LNCAP (cell line): ENCODE results near the gene CDK5RAP1.

ENCODE experiments used
- TF ChIP-seq, protein P1 (sequence below): fragments of 450-650 bp; IDR thresholded peaks from 2 replicates; pipeline ENCODE4 v1.5.1; 2017; ENCODE audit warnings: mild to moderate bottlenecking

Gene CDK5RAP1

GRCh38 chr20:33353013-33353402, 48.3 kb downstream of the CDK5RAP1 start:
- TF ChIP-seq, protein P1, sequence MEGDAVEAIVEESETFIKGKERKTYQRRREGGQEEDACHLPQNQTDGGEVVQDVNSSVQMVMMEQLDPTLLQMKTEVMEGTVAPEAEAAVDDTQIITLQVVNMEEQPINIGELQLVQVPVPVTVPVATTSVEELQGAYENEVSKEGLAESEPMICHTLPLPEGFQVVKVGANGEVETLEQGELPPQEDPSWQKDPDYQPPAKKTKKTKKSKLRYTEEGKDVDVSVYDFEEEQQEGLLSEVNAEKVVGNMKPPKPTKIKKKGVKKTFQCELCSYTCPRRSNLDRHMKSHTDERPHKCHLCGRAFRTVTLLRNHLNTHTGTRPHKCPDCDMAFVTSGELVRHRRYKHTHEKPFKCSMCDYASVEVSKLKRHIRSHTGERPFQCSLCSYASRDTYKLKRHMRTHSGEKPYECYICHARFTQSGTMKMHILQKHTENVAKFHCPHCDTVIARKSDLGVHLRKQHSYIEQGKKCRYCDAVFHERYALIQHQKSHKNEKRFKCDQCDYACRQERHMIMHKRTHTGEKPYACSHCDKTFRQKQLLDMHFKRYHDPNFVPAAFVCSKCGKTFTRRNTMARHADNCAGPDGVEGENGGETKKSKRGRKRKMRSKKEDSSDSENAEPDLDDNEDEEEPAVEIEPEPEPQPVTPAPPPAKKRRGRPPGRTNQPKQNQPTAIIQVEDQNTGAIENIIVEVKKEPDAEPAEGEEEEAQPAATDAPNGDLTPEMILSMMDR: no peak

- TF ChIP-seq, protein P1: no peak
Measured at GRCh38 chr20:33352258-33353012, 48.9 kb downstream of the CDK5RAP1 start.

DNA sequence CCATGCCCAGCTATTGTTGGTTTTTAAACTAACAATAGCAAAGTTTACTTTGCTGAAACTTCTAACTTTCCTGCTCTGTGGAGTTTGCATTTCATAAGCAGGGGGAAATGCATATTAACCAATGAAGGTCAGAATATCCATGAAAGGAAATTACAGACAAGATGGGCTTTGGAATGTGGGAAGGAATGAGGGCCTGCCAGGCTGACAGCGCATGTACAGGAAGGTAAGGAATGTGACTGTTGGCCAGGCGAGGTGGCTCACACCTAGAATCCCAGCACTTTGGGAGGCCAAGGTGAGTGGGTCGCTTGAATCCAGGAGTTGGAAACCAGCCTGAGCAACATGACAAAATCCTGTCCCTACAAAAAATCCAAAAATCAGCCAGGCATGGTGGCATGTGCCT, 49.6 kb downstream of the CDK5RAP1 start:
- TF ChIP-seq, protein P1: no peak

- TF ChIP-seq, protein P1: no peak
Measured at GRCh38 chr20:33349493-33349892, 51.8 kb downstream of the CDK5RAP1 start.

DNA sequence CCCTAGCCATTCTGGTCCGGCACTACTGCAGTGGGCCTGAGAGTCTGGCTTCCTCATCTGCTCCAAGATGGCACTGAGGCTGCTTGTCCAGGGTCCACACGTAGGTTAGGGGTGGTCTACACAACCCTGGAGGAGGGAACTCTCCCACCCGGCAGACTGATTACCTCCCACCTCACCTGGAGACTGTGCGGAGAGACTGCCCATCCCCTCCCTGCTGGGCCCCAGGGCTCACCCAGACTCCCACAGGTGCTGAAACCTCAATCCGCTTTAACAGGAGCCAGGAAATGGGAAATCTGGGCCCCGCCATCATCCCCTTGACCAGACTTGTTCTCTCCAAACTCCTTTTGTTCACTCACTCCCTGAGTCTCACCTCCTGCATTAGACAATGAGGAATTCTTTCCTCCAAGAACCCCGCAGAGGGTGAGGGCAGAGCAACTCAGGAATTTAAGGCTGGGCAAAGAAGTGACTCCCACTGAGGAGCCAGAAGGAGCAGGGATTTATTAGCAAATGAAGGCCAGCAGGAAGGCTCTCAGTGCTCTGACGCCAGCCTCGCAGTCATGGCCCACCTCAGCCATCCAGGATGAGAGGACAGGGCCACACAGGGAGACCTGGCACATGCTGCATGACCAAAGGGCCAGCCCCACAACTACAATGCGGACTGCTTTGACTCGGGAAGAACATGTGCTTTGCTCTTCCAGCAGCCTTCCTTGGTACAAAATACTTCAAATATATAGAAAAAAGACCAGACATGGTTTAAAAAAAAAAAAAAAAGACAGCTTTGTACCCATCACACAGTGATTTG, 53.0 kb downstream of the CDK5RAP1 start:
- TF ChIP-seq, protein P1: no peak

GRCh38 chr20:33345342-33345741, 56.0 kb downstream of the CDK5RAP1 start:
- TF ChIP-seq, protein P1: no peak

DNA sequence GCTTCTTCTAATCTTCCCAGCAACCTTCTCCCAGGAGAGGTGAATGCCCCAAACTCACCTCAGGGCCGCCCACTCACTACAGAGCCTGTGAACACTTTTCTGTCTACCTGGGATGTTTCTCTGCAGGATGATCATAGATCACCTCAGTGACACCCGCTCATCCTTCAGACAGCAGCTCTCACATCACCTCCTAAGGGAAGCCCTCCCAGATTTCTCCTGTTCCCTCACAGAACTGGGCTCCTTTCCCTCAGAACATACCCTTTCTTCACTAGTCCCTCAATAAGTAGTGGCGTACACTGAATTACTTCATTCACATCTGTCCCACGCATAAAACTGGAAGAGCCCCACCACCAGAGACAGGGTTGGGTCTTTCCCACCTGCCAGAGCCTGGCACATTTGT, 57.8 kb downstream of the CDK5RAP1 start:
- TF ChIP-seq, protein P1: no peak
